HG03108 (cell line): ENCODE data around the gene CMTM8.
"Not testable (repeated sequence)": the region's sequence is repeated elsewhere in the genome, so short reads cannot be mapped to it uniquely, and the experiment has no call there.

Experiments used
- ATAC-seq: cut with Tn5 transposase; IDR thresholded peaks from one replicate; pipeline ENCODE4 v1.9.1; 2021; ENCODE audit warnings: moderate library complexity; ENCODE audit not compliant: unreplicated experiment

CMTM8 gene

DNA sequence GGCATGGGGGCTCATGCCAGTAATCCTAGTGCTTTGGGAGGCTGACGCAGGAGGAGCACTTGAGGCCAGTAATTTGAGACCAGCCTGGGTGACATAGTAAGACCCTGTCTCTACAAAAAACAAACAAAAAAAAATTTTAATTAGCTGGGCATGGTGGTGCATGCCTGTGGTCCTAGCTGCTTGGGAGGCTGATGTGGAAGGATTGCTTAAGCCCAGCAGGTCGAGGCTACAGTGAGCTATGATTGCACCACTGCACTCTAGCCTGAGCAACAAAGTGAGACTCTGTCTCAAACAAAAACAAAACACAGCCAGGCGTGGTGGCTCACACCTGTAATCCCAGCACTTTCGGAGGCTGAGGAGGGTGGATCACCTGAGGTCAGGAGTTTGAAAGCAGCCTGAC lies 9.7 kb upstream of the CMTM8 start:
- ATAC-seq: not testable (repeated sequence)

DNA sequence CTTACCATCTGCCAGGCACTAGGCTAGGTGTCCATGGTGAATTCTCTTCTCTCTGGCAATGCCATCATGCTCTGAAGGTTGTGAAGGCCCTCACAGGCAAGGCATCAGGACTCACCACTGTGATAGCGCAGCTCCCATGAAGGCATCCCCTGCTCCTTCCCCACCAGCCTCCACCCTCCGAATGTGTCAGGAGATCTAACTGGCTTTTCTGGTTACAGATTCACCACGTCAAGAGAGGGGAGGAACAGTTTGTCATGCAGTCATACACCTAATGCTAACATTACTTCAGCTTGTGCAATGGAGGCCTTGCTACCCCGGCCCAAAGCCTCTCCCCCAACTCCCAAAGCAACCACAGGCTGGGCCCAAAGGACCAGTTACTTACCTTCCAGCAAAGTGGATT lies 8.9 kb upstream of the CMTM8 start:
- no peak for ATAC-seq

DNA sequence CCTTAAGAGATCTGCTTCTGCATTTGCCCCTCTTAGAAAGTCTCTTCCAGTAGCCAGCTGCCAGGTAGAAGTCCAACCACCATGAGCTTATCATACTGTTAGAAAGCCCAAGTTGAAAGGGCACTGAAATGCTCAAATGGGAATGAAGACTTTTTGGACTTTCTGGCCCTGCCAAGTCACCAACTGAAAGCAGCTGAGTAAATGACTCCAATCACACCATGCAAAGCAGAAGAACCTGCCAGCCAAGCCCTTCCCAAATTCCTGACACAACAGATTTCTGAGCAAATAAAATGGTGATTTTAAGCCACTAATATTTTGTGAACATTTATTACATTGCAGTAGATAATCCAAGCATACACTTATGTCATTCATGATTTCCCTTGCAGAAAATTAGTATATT lies 2.1 kb upstream of the CMTM8 start:
- ATAC-seq: no peak

DNA sequence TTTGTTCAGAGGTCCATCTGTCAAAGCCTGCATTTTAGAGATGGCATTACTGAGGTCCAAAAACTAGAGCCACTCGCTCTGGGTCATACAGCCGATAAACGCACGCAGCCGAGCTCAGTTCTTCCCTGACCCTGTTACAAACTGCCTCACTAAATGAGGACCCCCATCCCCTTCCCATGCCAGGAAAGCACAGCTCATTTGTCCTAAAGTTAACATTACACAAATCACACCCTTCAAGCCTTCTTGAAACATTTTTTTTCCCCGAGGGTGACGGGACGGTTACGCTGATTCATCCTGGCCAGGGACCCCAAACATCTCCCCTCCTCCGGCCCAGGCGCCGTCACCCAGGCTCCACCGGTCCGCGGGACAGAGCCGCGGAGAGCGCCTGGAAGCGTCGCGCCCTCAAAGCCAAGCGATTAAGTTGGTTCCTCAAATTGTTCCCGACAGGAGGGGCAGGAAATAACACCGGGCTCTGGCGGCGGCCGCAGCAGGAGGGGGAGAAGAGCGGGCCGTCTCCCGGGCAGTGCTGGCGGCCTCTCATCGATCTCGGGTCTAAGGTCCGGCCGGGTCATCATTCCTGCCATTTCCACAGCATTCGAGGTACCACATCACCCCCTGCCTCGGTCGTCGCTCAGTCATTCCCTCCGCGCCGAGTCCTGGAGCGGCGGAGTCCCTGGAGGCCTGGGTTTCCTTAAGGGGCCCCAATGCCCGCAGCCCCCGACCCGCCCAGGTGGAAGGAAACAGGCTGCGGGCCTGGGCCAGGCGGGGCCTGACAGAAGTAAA lies 619 bp upstream of the CMTM8 start:
- no peak for ATAC-seq

DNA sequence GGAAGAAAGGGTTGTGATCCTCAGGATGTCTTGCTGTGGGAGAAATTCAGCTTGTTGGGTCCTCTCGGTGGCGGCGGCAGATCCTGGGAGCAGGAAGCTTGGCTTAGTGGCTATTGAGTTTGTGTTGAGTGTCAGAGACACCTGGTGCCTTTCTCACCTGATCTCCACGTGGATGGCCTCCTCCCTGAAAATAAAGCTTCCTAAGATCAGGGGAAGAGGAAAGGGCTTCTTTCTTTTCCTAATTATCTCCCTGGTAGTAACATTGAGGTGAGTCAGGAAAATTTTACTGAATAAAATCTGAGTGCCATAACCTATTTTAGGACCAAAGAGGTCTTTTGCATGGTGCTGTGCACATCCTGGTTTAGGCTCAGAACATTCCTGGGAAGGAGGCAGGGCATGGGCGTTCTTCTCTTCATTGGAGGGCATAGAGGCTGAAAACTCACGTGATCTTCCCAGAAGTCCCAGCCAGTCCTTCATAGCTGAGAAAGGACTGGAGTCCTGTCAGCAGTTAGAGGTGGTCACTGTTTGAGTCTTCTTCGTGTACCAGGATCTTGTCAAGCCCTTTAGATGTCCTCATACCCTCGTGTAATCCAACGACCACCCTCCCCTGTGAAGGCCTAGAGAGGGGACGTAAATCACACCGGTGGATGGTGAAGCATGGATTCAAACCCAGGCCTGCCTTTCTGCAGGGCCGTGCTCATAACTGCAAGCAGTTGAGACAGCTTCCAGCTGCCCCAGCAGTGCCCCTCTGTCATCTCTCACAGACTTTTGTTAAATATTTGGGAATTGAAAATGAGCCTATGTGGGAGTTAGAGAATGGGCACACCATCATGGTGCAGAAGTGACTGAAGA lies 1.1 kb downstream of the CMTM8 start:
- ATAC-seq: no peak

DNA sequence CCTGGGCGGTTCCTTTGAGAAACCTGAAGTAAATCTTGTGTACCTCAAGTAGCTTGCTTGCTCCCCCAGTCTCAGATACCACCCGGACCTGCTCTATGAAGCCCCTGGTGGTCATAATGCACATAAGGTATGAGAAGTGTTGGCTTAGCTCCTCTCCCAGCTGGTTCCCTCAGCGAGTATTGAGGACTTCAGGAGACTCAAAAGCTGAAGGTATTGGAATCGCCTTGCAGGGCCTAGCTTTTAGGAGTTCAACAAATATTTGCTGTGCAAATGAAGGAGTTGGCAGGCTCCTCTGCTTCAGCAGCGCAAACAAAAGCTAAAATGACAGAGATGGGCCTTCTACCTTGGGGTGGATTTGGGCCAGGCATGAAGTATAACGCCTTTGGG lies 1.7 kb downstream of the CMTM8 start:
- no peak for ATAC-seq

DNA sequence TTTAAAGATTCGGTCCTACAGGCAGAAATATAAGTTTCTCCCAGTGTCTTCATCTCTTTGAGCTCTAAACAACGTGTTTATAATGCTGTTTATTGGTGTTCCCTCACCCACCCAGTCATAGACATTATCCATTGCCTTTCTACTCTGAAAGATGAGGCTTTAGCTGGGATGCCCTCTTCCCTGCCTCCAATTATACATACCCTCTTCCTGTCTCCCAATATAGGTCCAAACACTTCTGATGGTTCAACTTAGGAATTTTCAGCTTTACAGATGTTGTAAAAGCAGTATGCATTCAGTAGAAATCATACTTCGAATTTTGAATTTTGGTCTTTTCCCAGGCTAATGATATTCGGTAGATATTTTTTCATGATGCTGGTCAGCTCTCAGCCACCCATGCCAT lies 2.6 kb downstream of the CMTM8 start:
- ATAC-seq: no peak

DNA sequence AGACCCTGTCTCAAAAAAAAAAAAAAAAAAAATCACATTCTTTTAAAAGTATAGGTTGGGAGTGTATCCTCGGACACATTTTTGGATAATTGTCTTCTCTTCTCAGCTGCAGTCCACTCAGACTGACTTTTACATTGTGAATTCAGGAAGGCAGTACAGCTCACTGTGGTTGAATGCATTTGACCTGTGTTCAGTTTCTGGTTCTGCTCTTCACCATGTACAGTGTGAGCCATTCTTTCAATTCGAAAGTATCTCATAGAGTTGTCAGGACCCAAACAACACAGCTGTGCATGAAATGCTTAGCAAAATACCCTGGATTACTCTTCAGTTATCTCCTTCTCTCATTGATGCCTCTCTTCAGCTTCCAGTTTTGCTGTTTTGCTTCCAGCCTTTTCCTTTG lies 5.0 kb downstream of the CMTM8 start:
- no peak for ATAC-seq

DNA sequence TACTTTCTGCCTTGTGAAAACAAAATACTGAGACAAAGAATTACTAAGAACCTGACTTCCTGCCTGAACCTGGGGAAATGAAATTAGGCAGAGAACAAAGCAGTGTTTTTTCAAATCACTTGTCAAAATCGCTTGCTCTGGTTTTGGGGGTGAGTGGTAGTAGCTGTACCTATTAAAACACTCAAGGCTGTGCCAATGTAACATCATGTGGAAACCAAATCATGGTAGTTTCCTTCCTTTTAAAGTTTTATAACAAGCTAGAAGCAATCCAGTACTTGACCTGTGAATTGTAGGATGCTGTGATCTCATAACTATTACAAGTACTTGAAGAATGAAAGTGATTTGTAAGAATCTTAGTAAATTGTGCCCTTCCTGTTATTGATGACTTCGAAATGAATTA lies 6.7 kb downstream of the CMTM8 start:
- no peak for ATAC-seq

DNA sequence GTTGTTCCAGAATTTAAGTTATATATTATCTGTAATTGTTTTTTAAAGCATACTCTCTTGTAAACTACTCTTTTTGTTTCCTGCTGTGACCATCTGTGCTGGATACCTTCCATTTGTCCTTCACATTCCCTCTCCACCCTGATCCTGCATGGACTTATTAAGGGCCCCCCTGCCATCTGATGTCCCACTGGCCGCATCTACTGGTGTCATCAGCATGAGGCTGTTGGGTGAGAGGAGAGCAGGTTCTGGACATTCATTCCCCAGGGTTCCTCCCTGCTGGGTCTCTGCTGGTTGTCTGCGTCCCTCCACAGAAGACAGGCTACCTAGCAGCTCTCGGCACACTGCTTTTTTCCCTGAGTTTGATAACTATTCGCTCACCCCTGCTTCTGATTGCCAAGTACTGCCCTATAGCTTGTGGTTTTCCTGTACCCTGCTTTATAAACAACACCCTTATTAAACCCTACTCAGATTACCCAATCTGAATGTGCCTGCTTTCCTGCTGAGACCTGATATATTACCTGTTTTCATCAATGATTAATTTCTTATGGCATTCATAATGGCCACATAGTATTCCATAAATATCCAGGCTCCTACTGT lies 7.7 kb downstream of the CMTM8 start:
- ATAC-seq: no peak

DNA sequence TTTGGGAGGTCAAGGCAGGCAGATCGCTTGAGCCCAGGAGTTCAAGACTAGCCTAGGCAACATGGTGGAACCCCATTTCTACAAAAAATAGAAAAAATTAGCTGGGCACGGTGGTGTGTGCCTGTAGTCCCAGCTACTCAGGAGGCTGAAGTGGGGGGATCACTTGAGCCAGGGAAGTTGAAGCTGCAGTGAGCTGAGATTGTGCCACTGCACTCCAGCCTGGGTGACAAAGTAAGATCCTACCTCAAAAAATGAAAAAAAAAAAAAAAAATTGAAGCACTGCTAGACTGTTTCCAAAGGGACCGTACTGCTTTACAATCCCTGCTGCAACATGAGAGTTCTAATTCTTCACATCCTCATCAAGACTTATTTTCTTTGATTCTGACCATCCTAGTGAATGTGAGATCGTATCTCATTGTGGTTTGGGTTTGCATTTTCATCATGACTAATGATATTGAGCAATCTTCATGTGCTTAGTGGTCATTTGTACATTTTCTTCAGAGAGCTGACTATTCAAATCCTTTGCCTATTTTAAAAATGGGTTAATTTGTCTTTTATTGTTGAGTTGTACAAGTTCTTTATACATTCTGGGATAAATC lies 10.8 kb downstream of the CMTM8 start:
- ATAC-seq: no peak

DNA sequence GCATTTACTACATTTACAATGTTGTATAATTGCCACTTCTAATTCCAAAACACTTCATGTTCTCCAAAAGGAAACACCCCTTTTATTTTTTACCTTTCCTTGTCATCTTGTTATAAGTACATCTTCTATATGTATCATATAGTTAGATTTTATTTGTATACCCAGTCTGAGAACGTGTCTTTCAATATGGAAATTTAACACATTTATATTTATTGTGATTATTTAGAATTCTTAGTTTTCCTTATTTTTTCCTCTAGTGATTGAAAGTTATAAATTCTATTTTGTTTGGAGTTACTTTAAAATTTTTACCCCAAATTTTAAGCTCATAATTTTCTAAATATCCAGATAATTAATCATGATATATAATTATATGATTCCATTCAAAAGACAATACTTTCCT lies 15.8 kb downstream of the CMTM8 start:
- no peak for ATAC-seq

DNA sequence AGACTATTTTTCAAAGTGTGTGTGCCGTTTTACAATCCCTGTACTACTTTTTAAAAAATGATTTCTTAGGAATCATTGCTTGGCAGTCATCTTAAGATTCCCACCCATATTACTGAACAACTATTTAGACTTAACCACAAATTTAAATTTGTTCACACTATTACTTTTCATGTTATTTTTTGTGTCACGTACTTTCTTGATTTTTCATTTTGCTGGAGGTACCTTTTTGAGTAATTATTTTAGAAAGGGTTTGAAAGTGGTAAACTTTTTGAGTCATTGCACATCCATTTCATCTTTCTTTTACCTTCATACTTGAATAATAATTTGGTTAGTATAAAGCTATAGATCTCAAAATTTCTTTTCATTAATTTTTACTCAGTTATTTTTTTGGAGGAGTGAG lies 16.9 kb downstream of the CMTM8 start:
- ATAC-seq: no peak

DNA sequence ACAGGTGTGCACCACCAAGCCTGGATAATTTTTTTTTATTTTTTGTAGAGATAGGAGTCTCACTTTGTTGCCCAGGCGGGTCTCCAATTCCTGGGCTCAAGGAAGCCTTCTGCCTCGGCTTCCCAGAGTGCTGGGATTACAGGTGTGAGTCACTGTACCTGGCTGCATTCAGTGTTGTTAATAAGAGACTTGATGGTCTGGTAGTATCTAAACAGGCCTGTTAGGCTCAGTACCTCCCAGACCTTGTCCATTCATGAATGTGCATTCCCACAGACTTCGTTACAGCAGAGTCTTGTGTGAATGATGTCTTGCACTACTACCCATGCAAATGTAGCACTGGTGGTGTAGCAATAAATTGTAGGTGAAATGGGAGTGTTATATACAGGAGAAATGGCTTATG lies 17.7 kb downstream of the CMTM8 start:
- ATAC-seq: no peak

DNA sequence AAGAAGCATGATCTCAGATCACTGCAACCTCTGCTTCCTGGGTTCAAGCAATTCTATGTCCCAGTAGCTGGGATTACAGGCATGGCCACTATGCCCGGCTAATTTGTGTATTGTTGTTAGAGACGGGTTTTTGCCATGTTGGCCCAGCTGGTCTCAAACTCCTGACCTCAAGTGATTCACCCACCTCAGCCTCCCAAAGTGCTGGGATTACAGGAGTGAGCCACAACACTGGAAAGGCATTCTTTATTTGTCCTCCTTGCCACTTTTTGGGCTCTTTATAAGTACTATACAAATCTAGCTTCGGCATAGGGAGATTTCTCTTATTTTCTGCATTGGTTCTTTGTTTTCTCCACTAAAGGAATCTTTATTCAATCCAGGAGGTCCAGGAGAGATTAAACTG lies 18.6 kb downstream of the CMTM8 start:
- no peak for ATAC-seq

DNA sequence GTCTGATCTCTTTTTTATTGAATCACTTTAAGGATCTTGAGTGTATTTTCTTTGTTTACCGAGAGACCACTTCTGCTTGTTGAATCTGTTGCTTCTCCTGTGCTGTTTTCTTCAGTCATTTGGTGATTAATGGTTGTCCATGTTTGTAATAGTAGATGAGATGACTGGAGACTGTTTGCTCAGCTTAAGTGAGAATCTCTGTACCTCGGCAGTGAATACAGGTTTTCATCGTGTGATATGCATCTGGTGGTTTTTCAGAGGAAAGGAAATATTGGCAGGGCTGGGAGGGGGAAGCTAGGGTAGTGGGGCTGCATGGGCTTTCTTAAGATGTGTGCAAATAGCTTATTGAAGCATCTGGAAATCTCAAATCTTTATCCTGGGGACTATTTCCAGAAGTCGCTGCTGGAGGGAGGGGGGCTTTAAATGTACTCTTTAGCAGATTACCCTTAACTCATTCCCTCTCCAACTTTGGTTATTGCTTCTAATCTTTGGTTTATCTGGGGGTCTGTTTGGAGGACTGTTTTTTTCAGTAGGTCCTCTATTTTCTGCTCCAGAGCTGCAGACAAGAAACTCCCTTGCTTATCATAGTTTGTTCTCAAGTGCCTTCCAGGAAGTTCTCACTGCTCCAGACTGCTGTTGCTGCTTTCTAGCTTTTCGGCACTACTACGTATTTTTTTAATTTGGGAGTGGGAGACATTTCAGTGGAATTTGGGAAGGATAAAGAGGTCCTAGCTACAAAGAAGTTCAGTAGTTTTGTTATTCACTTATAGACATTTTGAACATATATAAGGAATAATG lies 19.4 kb downstream of the CMTM8 start:
- no peak for ATAC-seq

DNA sequence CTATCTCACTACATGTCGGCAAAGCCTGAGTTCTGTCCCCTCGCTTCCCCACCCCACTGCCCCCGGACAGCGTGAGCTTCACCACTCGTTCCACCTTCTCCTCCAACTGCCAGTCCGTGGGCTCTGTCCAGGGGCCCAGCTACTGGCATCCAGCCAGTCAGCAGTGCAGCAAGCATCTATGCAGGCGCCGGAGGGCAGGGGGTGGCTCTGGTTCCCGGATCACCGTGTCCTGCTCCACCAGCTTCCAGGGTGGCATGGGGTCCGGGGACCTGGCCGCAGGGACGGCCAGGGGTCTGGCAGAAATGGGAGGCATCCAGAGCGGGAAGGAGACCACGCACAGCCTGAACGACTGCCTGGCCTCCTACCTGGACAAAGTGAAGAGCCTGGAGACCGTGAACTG lies 20.4 kb downstream of the CMTM8 start:
- ATAC-seq: no peak

DNA sequence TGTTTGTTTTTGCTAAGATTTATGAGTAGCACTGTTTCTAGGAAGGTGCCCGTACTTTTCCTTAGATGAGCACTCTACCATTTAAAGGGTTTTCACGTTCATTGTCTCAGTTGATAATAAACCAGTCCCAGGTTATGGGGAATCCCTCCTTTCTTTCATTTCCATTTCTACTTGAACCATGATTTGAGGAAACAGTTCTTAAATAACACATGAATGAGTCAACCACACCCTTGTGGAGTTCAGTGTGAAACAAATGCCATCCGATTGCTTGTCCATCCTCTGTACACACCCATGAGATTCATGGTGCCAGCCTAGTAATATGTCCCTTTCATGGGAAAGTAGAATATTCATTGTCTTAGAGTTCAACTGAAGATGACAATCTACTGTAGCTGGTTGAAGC lies 23.1 kb downstream of the CMTM8 start:
- no peak for ATAC-seq

DNA sequence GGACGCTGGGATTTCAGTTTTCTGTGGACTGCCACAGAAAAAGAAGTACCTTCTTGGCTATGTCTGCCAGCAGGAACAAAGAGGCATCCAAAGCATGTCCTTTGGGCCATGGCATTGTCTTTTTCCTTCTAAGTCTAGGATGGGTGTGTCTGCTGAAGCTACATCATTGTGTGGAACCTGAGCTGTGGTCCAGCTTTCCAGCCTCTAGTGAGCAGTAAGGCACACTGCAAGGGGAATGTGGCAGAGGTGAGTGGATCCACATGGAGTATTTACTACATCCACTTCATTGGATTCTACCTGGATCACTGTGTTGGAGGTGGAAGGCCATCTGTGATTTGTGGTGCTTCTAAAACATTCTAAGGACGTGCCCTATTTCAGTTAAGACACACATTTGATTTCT lies 23.7 kb downstream of the CMTM8 start:
- no peak for ATAC-seq

DNA sequence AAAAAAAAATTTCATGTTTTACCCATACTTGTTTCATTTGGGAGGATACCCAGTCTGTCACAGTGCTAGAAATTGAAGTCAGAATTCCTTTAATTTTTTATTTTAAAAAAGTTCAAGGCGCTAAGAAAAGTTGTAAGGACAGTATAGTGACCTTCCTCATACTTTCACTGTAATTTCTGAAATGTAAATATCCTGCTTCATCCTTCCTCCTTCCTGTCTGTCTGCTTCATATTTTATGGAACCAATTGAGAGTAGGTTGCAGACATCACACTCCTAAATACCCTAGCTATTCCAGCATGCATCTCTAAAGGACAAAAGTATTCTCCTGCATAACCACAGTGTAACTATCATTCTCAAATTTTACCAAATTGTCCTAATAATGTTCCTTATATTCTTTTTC lies 35.8 kb downstream of the CMTM8 start:
- ATAC-seq: no peak

DNA sequence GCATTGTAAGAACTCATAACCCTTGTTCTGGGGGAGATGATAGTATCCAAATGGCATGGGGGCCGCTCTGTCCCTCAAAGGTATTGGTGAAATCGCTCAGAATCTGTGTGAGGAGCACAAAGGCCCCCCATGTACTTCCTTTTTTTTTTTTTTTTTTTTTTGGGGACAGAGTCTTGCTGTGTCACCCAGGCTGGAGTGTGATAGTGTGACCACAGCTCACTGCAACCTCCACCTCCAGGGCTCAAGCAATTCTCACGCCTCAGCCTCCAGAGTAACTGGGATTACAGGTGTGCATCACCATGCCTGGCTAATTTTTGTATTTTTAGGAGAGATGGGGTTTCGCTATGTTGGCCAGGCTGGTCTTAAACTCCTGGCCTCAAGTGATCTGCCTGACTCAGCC lies 37.0 kb downstream of the CMTM8 start:
- no peak for ATAC-seq
